Lung (tissue), 12 donors: ENCODE data around the gene FUT1. TPM values are rescaled to one million over a fixed set of nuclear protein-coding genes. Genes with fewer than 3 reads are reported as not detected.

Source experiments
- ATAC-seq: fragments of 200-7000 bp; cut with Tn5 transposase; one replicate; pipeline ENCODE4 v1.9.1; 2020; ENCODE audit warnings: moderate number of reproducible peaks; ENCODE audit not compliant: insufficient read depth, low FRiP score
- DNase-seq, 3 donors: peaks; one replicate each; pipeline ENCODE4 v3.0.0-alpha.2; 2013 to 2017
- H3K27ac ChIP-seq, 2 donors: one replicate each; pipeline ENCODE4 v1.5.1; 2013; ENCODE audit warnings: mild to moderate bottlenecking in 2 of 2, moderate library complexity in 2 of 2, control low read depth in 1 of 2, inconsistent platforms in 1 of 2, low read depth in 1 of 2, low read length in 1 of 2
- H3K27me3 ChIP-seq, 3 donors: one replicate each; pipeline ENCODE4 v1.5.1; 2013; ENCODE audit warnings: low read length in 2 of 3; ENCODE audit not compliant: control insufficient read depth in 3 of 3, insufficient read depth in 3 of 3
- H3K36me3 ChIP-seq, 4 donors: one replicate each; pipeline ENCODE4 v1.5.1; 2013; ENCODE audit warnings: low read length in 4 of 4, mild to moderate bottlenecking in 1 of 4, moderate library complexity in 1 of 4; ENCODE audit not compliant: control insufficient read depth in 4 of 4, insufficient read depth in 4 of 4
- H3K4me1 ChIP-seq, 5 donors: one replicate each; pipeline ENCODE4 v1.5.1; 2013; ENCODE audit warnings: low read length in 5 of 5, mild to moderate bottlenecking in 2 of 5, moderate library complexity in 1 of 5; ENCODE audit not compliant: control insufficient read depth in 5 of 5, insufficient read depth in 5 of 5
- H3K4me3 ChIP-seq: one replicate; pipeline ENCODE4 v1.5.1; 2013; ENCODE audit warnings: mild to moderate bottlenecking, control low read depth, moderate library complexity
- H3K9ac ChIP-seq, 2 donors: one replicate each; pipeline ENCODE4 v1.5.1; 2013; ENCODE audit warnings: low read length in 2 of 2, control low read depth in 1 of 2; ENCODE audit not compliant: insufficient read depth in 1 of 2
- H3K9me3 ChIP-seq, 4 donors: one replicate each; pipeline ENCODE4 v1.5.1; 2013; ENCODE audit warnings: low read length in 3 of 4, mild to moderate bottlenecking in 1 of 4, moderate library complexity in 1 of 4; ENCODE audit not compliant: control insufficient read depth in 4 of 4, insufficient read depth in 3 of 4
- WGBS, 2 donors: extraction: QIAGEN DNeasy Blood & Tissue Kit; methylation state at CpG; one replicate each; pipeline ENCODE4 v1.1.7; 2013; 5-methylcytosine and 5-hydroxymethylcytosine counted together
- polyA plus RNA-seq, 2 donors: library from polyadenylated mRNA; stranded (reverse); fragments of 200-250 nt; gene quantifications; one replicate each; pipeline ENCODE4 v1.2.1, GENCODE V29; 2013
- total RNA-seq, 2 donors: library from RNA; depleted of rRNA in 1 of 2; stranded (reverse); fragments of >200 nt in 1 of 2; gene quantifications; one replicate each; pipeline ENCODE4 v1.2.1, GENCODE V29; 2014 to 2021
- TF ChIP-seq, protein P1 (sequence below): IDR thresholded peaks from 2 replicates; pipeline ENCODE4 v1.5.1; 2012; ENCODE audit warnings: mild to moderate bottlenecking; ENCODE audit errors: control extremely low read depth, extremely low read depth
- donor health status: control.
- donor health status: control.
- donor health status: Bipolar disorder and iron deficiency.
- donor health status: healthy.
- donor health status: DM: yes; HTN: yes; CAD: no.

Gene FUT1
- total and polyA plus RNA-seq, 4 donors = 5.1 to 12.4 (median 7.1) TPM

DNA sequence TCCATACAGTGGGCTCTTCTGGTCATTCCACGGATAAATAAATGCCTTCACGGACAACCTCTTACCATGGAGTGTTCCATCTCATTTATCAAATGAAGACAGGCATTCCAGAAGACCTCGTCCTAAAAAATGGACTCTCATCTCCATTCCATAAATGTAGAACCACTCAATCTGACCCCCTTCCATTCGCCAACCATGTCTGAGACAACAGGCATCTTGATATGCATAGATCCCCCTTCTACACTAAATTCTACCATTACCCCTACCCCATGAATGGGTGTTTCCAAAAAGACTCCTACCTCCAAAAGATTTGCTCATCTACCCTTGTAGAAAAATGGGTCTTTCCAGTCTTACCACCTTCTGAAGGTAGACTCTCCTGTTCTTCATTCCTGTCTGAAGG lies 21.0 kb downstream of the FUT1 start:
- no peak overlapping the region for H3K4me3 ChIP-seq
- no peaks in the 10 kb centered on the region for H3K9me3 ChIP-seq
- TF ChIP-seq, protein P1, sequence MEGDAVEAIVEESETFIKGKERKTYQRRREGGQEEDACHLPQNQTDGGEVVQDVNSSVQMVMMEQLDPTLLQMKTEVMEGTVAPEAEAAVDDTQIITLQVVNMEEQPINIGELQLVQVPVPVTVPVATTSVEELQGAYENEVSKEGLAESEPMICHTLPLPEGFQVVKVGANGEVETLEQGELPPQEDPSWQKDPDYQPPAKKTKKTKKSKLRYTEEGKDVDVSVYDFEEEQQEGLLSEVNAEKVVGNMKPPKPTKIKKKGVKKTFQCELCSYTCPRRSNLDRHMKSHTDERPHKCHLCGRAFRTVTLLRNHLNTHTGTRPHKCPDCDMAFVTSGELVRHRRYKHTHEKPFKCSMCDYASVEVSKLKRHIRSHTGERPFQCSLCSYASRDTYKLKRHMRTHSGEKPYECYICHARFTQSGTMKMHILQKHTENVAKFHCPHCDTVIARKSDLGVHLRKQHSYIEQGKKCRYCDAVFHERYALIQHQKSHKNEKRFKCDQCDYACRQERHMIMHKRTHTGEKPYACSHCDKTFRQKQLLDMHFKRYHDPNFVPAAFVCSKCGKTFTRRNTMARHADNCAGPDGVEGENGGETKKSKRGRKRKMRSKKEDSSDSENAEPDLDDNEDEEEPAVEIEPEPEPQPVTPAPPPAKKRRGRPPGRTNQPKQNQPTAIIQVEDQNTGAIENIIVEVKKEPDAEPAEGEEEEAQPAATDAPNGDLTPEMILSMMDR = no peak
- no peak for ATAC-seq
- H3K4me1 ChIP-seq = peaks cover 0 to 8% (median 0%) of the 10 kb centered on the region in 5 donors
- WGBS, 2 donors = 89 to 95% methylated on average over 4 of the region's 4 CpGs
- no peak overlapping the region for H3K9ac ChIP-seq
- H3K27ac ChIP-seq = no peak overlapping the region
- peaks cover 0 to 13% (median 0%) of the 10 kb centered on the region in 4 donors for H3K36me3 ChIP-seq
- no peak for DNase-seq
- H3K27me3 ChIP-seq = peaks cover 0 to 2% (median 0%) of the 10 kb centered on the region in 3 donors

DNA sequence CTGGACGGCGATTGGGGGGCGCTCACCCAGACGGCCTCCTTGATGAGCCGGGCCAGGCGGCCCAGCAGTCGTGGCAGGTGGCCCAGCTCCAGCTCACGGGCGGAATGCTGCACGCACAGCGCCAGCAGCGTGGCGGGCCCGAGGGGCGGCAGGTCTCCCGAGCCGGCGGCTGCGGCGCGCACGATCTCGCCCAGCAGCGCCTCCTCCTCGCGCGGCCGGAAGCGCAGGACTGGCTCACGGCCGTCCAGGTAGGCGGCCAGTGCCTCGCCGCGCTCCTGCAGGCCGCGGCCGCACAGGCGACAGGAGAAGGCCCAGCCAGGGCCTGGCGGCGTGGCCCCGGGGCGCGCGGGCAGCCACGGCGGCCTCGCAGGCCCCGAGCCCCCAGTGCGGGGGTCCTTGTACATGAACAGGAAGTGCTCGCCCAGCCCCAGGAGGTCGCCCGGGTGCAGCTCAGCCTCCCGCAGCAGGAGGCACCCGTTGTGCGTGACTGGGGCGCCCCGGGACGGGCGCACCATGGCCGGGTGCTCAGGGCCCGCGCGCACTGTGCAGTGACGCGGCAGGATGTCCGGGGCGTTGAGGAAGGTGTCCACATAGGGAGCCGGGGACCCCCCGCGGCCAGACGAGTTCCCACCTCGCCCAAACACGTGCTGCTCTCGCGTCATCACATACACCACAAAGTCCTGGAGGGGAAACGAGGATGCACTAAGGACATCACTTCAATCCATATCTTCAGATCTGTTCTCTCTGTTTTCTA lies 23.4 kb downstream of the FUT1 start:
- Histone ChIP-seq H3K36me3 (peaks cover 0 to 12% (median 0%) of the 10 kb centered on the region in 4 donors), H3K9me3 (no peaks in the 10 kb centered on the region), H3K9ac (no peak overlapping the region), H3K27me3 (no peaks in the 10 kb centered on the region), H3K4me1 (peaks cover 0 to 14% (median 7%) of the 10 kb centered on the region in 5 donors), H3K4me3 (no peak overlapping the region), H3K27ac (peak overlapping the region in 1 of 2 donors; percentile 14)
- TF ChIP-seq, protein P1 = no peak
- WGBS, 2 donors = 74 to 84% methylated on average over 68 to 77 of the region's 77 CpGs
- no peak for ATAC-seq
- no peak for DNase-seq

DNA sequence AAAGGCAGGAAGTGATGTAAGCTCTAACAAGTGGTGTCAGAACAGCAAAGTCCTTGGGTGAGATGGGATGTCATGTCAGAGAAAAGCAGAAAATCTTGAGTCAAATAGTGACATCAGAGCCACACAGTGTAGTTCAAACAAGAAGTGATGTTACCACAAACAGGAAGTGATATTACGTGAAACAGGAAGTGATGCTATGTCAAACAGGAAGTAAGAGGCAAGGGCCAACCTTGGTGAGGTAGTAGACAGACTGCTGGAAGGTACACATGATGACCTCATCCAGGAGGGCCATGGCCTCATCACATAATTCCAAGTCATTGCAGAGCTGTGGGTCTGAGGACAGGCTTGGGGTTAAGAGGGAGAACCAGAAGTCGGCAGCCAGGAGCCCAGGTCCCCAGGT lies 25.9 kb downstream of the FUT1 start:
- DNase-seq (no peak), ATAC-seq (no peak)
- Histone ChIP-seq H3K36me3 (peaks cover 0 to 12% (median 0%) of the 10 kb centered on the region in 4 donors), H3K9ac (no peak overlapping the region), H3K9me3 (no peaks in the 10 kb centered on the region), H3K27ac (peak overlapping the region in 1 of 2 donors; percentile 74), H3K4me3 (no peak overlapping the region), H3K27me3 (no peaks in the 10 kb centered on the region), H3K4me1 (peaks cover 0 to 18% (median 7%) of the 10 kb centered on the region in 5 donors)
- WGBS, 2 donors = 56 to 64% methylated on average over 2 of the region's 2 CpGs
- TF ChIP-seq, protein P1 = no peak
